Epithelial cell of esophagus (primary cell): ENCODE data around the gene IL1RAPL1.

Experiments used
- DNase-seq: peaks from one replicate; pipeline ENCODE4 v3.0.0; 2010; ENCODE audit warnings: low read depth
- H3K4me3 ChIP-seq: 2 replicates; pipeline ENCODE4 v1.5.1; 2011; ENCODE audit warnings: mild to moderate bottlenecking, low read length, control low read depth
- CTCF ChIP-seq: IDR thresholded peaks from 2 replicates; pipeline ENCODE4 v1.5.1; 2011; ENCODE audit warnings: low read depth, mild to moderate bottlenecking, low read length, control low read depth, inconsistent platforms; ENCODE audit not compliant: insufficient read depth; ENCODE audit errors: missing control alignments

Gene IL1RAPL1

GRCh38 chrX:29690061-29690460 lies 1102.8 kb downstream of the IL1RAPL1 start:
- H3K4me3 ChIP-seq: no peak overlapping the region
- no peak for TF ChIP-seq CTCF
- DNase-seq: peak; percentile 0

- no peak for DNase-seq
- TF ChIP-seq CTCF: no peak
- H3K4me3 ChIP-seq: no peak overlapping the region
Measured at GRCh38 chrX:29691044-29691443, 1103.8 kb downstream of the IL1RAPL1 start.

DNA sequence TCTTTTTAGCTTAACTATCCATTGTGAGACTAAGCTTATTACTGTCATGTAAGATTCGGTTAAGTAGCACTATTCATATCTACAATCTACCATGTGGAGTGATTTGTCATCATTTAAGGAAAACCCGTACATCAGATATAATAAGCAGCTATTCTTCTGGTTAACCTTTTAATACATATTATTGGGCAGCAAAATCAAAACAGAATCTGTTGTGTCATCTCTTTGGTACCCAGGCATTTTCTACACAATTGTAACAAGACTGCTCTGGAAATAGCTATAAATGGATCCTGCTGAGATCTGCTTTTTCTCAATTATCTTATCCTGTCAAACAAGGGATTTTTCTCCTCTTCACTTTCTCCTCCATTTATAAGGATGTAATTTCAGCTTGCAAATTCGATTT lies 1106.7 kb downstream of the IL1RAPL1 start:
- DNase-seq: no peak
- no peak for TF ChIP-seq CTCF
- no peak overlapping the region for H3K4me3 ChIP-seq

GRCh38 chrX:29699239-29699638 lies 1112.0 kb downstream of the IL1RAPL1 start:
- no peak overlapping the region for H3K4me3 ChIP-seq
- no peak for TF ChIP-seq CTCF
- no peak for DNase-seq

- no peak for DNase-seq
- no peak overlapping the region for H3K4me3 ChIP-seq
- no peak for TF ChIP-seq CTCF
Measured at GRCh38 chrX:29707088-29707487, 1119.8 kb downstream of the IL1RAPL1 start.

DNA sequence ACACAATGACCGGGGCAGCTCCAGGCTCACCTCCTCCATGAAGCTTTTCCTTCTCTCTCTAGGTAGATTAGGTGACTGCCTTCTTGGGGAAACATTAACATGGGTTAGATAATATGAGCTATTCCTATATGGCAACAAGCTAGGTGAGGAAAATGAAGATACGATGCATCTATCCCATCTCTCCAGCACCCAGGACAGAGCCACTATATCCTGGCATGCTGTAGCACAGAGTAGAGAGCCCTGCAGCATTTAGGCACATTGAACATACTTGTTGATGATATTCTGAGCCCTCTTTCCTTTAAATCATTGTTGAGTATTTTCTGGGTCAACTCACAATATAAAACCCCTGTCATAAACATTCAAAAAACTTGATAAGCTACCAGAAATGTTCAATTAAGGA lies 1133.9 kb downstream of the IL1RAPL1 start:
- DNase-seq: no peak
- no peak for TF ChIP-seq CTCF
- H3K4me3 ChIP-seq: no peak overlapping the region

- TF ChIP-seq CTCF: no peak
- H3K4me3 ChIP-seq: no peak overlapping the region
- DNase-seq: no peak
Measured at GRCh38 chrX:29724316-29724715, 1137.1 kb downstream of the IL1RAPL1 start.
